Colonic mucosa (tissue), 4 donors: Measurements from ENCODE around the gene SPDYE1. TPM values are rescaled to one million over a fixed set of nuclear protein-coding genes. Genes with fewer than 3 reads are reported as not detected.
A peak's percentile ranks its signal among the peaks of the same experiment; 100 is the strongest.
"Not testable (repeated sequence)": the region's sequence is repeated elsewhere in the genome, so short reads cannot be mapped to it uniquely, and the experiment has no call there.

Experiments used
- DNase-seq: peaks from one replicate; pipeline ENCODE4 v3.0.0-alpha.2; 2020
- H3K27ac ChIP-seq: fragments of 200-600 bp; one replicate; pipeline ENCODE4 v1.8.0; 2021
- H3K27me3 ChIP-seq: fragments of 200-600 bp; one replicate; pipeline ENCODE4 v1.8.0; 2021
- H3K36me3 ChIP-seq: fragments of 200-600 bp; one replicate; pipeline ENCODE4 v1.8.0; 2021
- H3K4me1 ChIP-seq: fragments of 200-600 bp; one replicate; pipeline ENCODE4 v1.8.0; 2021; ENCODE audit warnings: mild to moderate bottlenecking
- H3K4me3 ChIP-seq: fragments of 200-600 bp; one replicate; pipeline ENCODE4 v1.8.0; 2021
- H3K9ac ChIP-seq, 2 donors: one replicate each; pipeline ENCODE4 v1.7.0; 2013; ENCODE audit warnings: control low read depth in 2 of 2, low read depth in 2 of 2, low read length in 2 of 2
- H3K9me3 ChIP-seq: fragments of 200-600 bp; one replicate; pipeline ENCODE4 v1.8.0; 2021
- intact Hi-C: fragments of 100-400 bp; cut with DNase I; formaldehyde crosslinking; loops from one replicate; pipeline ENCODE4 v1.14.1; 2022
- total RNA-seq, 2 donors: library from RNA; stranded (reverse); fragmentation: NEBNext Ultra II Directional in 1 of 2; extraction: Animal tissue kit (Norgen Biotek cat#: 25700) in 1 of 2; gene quantifications; one replicate each; pipeline ENCODE4 v1.2.1, GENCODE V29; 2021
- TF ChIP-seq, protein P1 (sequence below): fragments of 200-600 bp; IDR thresholded peaks from one replicate; pipeline ENCODE4 v1.8.0; 2022; ENCODE audit warnings: antibody characterized with exemption, mild to moderate bottlenecking
- donor health status: healthy.
- donor health status: DM: no; HTN: no; CAD: no.
- donor health status: DM: no; HTN: no; CAD: no.

SPDYE1 gene
- total RNA-seq, 2 donors from 2014 or later, result not detected

DNA sequence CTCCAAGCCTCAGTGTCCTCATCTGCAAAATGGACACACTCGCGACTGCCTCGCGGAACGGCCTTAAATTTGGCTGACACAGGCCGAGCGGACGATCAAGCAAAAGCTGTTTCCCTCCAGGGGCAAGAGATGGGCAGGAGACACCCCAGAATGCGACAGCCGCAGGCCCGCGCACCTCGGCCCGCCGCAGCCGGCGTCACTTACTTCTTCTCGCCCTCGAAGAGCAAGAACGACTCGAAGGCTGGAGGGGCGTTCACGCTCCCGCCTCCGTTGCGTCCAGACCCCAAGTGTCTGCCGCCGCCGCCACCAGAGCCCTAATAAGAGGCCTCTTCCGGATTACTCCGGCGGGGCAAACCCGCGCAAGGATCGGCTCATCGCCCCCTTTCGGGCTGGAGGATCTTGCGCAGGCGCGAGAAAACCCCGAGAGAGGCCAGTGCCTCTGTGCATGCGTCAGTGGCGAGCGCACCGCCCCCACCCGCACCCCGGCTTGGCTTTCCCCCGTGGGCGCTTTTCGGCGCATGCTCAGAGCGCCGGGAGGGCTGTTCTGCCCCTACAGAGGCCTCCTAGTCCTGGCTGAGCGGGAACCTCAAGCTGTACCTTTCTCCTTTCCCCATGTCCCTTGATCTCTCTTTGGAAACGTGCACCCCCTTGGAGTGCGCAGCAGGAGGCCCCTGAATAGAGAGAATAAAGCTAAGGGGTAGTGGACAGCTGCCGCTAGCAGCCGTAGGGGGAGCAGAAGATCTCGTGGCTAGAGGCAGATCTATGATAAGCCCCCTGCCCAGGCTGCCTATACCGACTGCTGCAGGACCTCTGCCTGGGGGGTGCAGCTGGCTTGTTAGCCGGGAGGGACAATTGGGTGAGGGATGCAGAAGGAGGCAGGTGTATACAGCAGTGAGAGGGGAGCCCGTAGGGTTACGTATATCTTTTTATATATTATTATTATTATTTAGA lies 21.4 kb downstream of the SPDYE1 start:
- peak; percentile 98 for DNase-seq
- intact Hi-C loops, result not testable (repeated sequence)
- H3K9ac ChIP-seq, result peak overlapping the region; percentile 58 to 83

DNA sequence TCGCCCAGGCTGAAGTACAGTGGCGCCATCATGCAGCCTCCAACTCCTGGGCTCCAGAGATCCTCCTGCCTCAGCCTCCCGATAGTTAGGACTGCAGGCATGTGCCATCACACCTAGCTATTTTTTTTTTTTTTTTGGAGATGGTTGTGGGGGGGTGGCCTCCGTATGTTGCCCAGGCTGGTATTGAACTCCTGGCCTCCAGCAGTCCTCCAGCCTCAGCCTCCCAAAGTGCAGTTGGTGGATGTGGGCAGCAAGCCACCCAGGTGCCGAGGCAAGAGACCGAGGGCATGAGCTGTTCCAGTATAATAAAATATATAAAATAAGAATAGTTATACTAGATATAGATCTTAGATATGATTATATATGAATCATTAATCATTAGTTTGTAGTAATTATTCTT lies 22.1 kb downstream of the SPDYE1 start:
- H3K4me3 ChIP-seq, H3K27me3 ChIP-seq, H3K36me3 ChIP-seq, H3K9me3 ChIP-seq, H3K27ac ChIP-seq, H3K4me1 ChIP-seq, H3K9ac ChIP-seq, intact Hi-C loops, DNase-seq: not testable (repeated sequence)

More for the DNA sequence above, 21.4 kb downstream of the SPDYE1 start:
- not testable (repeated sequence) for H3K9me3 ChIP-seq, H3K36me3 ChIP-seq, H3K27me3 ChIP-seq, H3K4me1 ChIP-seq
- Histone ChIP-seq H3K27ac (peak overlapping the region; percentile 36), H3K4me3 (peak overlapping the region; percentile 78)
- TF ChIP-seq, protein P1, sequence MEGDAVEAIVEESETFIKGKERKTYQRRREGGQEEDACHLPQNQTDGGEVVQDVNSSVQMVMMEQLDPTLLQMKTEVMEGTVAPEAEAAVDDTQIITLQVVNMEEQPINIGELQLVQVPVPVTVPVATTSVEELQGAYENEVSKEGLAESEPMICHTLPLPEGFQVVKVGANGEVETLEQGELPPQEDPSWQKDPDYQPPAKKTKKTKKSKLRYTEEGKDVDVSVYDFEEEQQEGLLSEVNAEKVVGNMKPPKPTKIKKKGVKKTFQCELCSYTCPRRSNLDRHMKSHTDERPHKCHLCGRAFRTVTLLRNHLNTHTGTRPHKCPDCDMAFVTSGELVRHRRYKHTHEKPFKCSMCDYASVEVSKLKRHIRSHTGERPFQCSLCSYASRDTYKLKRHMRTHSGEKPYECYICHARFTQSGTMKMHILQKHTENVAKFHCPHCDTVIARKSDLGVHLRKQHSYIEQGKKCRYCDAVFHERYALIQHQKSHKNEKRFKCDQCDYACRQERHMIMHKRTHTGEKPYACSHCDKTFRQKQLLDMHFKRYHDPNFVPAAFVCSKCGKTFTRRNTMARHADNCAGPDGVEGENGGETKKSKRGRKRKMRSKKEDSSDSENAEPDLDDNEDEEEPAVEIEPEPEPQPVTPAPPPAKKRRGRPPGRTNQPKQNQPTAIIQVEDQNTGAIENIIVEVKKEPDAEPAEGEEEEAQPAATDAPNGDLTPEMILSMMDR, result peak; percentile 47

DNA sequence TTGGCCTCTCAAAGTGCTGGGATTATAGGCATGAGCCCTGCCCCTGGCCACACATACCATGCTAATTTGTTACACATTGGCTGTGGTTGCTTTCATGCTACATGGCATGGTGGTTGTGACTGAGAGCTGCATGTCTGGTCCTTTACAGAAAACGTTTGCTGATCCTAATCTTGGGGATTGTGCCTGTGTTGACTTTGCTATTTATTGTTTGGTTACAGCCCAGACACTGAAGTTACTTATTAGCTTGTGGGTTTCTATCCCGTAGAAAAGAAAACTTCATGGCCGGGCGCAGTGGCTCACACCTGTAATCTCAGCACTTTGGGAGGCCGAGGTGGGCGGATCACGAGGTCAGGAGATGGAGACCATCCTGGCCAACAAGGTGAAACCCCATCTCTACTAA lies 24.4 kb downstream of the SPDYE1 start:
- H3K27ac ChIP-seq, H3K4me3 ChIP-seq, DNase-seq, H3K9me3 ChIP-seq, intact Hi-C loops, H3K9ac ChIP-seq, H3K27me3 ChIP-seq, H3K4me1 ChIP-seq, H3K36me3 ChIP-seq: not testable (repeated sequence)

DNA sequence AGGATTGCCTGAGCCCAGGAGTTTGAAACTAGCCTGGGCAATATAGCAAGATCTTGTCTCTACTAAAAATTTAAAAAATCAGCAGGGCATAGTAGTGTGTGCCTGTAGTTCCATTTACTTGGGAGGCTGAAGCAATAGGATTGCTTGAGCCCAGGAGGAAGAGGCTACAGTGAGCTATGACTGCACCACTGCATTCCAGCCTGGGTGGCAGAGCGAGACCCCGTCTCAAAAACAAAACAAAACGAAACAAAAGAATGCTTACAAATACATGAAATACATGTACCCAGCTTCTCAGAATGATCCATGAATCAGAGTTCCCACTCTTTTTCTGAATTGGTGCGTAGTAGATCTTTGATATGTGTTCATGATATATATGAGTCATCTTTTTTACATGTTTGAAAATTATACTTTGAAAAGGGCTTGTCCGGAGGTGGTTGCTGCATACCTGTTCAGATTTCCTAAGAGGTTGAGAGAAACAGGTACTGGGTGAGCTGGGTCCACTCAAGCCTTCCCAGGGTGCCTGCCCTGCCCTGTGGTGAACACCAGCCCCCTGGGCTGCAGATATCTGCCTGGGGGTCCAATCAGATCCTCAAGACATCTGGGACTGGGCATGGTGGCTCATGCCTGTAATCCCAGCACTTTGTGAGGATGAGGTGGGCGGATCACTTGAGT lies 25.2 kb downstream of the SPDYE1 start:
- intact Hi-C loops, H3K9ac ChIP-seq, DNase-seq, H3K36me3 ChIP-seq, H3K27me3 ChIP-seq, H3K4me3 ChIP-seq, H3K9me3 ChIP-seq, H3K4me1 ChIP-seq, H3K27ac ChIP-seq: not testable (repeated sequence)

DNA sequence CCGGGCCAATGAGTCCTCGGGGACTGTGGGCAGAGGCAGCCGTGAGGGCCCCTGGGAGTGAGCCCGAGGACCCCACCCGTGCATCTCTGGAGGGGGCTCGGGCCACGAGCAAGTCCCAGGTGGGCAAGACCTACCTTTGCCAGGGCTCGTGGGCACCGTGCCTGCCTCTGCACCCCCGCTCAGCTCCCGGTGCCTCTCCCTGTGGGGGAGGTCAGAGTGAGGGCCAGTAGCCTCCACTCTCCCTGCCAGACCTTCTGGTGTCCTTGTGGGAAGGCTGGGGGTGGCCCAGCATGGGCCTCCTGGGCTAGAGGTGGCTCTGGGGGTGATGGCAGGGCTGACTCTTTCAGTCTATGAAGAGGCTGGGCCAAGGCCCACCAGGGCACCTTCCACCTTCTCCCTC lies 31.7 kb downstream of the SPDYE1 start:
- intact Hi-C loops, H3K36me3 ChIP-seq: not testable (repeated sequence)

DNA sequence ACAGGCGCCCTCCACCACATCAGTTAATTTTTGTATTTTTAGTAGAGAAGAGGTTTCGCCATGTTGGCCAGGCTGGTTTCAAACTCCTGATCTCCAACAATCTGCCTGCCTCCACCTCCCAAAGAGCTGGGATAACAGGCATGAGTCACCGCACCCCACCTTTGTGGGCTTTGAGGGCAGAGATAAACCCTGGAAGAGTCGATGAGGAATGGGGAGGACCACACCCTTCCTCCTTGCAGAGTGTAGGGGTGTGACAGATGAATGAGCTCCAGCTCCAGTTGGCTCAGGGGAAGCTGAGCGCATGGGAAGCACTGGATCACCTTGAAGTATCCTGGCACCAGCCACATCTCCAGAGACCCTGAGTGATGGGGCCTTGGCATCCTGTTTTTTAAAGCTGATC lies 32.3 kb downstream of the SPDYE1 start:
- H3K27ac ChIP-seq, H3K4me3 ChIP-seq, H3K36me3 ChIP-seq, H3K9me3 ChIP-seq, H3K27me3 ChIP-seq, intact Hi-C loops, H3K4me1 ChIP-seq, DNase-seq, H3K9ac ChIP-seq: not testable (repeated sequence)

More for the DNA sequence above, 31.7 kb downstream of the SPDYE1 start:
- not testable (repeated sequence) for H3K27me3 ChIP-seq, H3K4me3 ChIP-seq, H3K9ac ChIP-seq, H3K9me3 ChIP-seq, H3K4me1 ChIP-seq, DNase-seq, H3K27ac ChIP-seq

DNA sequence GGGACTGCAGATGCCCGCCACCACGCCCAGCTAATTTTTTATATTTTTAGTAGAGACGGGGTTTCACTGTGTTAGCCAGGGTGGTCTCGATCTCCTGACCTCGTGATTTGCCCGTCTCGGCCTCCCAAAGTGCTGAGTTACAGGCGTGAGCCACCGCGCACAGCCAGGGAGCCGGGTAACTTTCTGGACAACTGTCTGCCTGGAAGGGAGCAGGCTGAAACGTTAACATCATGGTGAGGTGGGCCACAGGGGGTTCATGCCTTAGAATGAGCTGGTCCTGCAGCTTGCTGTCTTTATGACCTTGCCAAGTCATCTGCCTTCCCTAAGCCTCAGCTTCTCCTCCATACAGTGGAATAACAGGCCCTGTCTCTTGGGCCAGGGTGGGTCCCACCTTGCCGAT lies 33.6 kb downstream of the SPDYE1 start:
- H3K27me3 ChIP-seq, DNase-seq, H3K27ac ChIP-seq, H3K9me3 ChIP-seq, H3K4me1 ChIP-seq, H3K9ac ChIP-seq, H3K4me3 ChIP-seq, intact Hi-C loops, H3K36me3 ChIP-seq: not testable (repeated sequence)

DNA sequence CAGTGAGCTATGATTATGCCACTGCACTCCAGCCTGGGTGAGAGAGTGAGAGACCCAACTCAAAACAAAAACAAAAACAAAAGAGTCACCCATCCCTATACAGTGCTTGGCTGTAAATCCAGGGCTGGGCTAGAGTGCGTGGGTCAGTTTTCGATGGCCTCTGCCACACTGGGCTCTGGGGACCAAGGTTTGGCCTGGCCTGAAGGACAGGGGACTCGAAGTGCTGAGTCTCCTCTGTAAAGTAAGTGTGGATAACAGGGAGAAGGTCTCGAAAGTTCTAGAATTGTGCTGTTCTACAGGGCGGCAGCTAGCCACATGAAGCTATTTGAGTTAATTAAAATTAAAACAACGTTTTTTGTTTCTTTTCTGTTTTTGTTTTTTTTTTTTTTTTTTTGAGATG lies 34.3 kb downstream of the SPDYE1 start:
- H3K27me3 ChIP-seq, DNase-seq, H3K9me3 ChIP-seq, intact Hi-C loops, H3K9ac ChIP-seq, H3K27ac ChIP-seq, H3K4me3 ChIP-seq, H3K4me1 ChIP-seq, H3K36me3 ChIP-seq: not testable (repeated sequence)

DNA sequence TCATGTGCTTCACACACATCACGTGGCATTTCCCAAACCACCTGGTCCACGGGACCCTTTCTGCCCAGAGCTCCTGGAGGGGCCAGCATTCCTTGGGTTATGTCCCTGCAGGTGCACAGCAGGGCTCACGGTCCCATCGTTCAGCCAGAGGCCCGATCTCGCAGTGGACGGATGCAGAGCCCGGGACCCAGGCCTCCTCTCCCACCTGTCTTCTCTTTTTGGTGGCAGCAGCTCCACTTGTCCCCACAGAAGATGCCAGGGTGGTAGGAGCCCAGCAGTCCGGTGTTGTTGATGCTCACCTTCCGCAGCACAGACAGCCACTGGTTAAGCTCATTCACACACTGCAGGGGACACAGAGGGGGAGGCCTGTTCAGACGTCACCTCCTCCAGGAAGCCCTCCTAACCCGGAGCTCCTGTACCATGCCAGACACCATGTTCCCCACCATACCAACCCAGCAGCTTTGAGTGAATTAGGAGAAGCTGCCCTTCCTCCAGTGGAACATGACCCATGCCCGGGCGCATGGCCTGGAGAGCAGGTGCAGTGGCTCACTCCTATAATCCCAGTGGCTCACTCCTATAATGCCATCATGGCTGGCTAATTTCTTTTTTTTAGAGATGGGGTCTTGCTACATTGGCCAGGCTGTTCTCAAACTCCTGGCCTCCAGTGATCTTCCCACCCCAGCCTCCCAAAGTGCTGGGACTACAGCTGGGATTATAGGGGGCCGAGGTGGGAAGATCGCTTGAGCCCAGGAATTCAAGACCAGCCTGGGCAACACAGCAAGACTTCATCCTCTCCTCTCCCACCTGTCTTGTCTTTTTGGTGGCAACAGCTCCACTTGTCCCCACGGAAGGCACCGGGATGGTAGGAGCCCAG lies 36.5 kb downstream of the SPDYE1 start:
- H3K27ac ChIP-seq, H3K9ac ChIP-seq, DNase-seq, H3K4me1 ChIP-seq, intact Hi-C loops, H3K9me3 ChIP-seq, H3K36me3 ChIP-seq, H3K4me3 ChIP-seq, H3K27me3 ChIP-seq: not testable (repeated sequence)

DNA sequence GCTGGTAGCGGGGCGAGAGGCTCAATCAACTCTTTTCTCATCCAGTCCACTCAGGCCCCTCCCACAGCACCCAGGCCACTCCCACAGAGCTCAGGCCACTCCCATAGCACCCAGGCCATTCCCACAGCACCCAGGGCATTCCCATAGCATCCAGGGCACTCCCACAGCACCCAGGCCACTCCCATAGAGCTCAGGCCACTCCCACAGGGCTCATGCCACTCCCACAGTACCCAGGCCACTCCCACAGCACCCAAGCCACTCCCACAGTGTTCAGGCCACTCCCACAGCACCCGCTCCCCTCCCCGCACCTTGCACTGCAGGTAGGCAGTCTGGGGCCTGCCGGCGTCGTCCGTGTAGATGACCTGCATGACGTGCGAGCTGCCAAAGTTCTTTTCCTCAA lies 38.7 kb downstream of the SPDYE1 start:
- H3K9me3 ChIP-seq, H3K36me3 ChIP-seq, H3K27ac ChIP-seq, H3K4me1 ChIP-seq, H3K27me3 ChIP-seq, H3K4me3 ChIP-seq, intact Hi-C loops, H3K9ac ChIP-seq: not testable (repeated sequence)
- DNase-seq, result peak; percentile 83

DNA sequence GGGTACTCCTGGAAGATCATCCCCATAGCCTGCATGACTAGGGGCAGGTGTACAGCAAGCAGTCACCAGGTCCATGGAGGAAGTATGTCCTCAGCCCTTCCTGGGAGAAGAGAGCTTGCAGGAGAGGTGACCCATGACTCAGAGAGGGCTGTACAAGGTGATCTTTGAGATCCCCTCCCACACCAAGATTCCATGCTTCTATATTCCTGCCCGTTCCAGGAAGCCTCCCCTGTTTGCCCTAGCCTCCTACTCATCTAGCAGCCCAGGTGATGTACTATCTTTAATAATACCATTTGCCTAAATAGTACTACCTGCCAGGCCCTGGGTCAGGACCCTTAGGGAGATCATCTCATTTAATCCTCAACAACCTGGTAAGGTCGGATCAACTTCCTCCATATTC lies 40.3 kb downstream of the SPDYE1 start:
- H3K9ac ChIP-seq, H3K27ac ChIP-seq, H3K4me3 ChIP-seq, H3K9me3 ChIP-seq, H3K36me3 ChIP-seq, H3K27me3 ChIP-seq, DNase-seq, intact Hi-C loops, H3K4me1 ChIP-seq: not testable (repeated sequence)

DNA sequence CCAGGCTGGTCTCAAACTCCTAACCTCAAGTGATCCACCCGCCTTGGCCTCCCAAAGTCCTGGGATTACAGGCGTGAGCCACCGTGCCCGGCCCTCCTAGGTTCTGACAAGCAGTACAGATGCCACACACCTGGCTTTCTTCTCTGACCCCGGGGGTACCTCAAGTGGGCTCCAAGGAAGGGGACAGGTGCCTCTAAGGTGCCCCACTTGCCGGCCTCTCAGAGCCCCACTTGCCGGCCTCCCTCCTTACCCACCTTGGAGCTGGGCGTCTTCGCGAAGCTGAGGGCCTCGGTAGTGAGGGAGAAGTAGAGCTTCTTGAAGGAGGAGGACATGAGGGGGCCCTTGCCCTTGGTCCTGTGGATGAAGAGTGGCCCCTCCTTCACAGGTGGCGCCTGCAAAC lies 40.9 kb downstream of the SPDYE1 start:
- H3K9me3 ChIP-seq, H3K9ac ChIP-seq, H3K27me3 ChIP-seq, intact Hi-C loops, H3K27ac ChIP-seq, H3K4me1 ChIP-seq, H3K4me3 ChIP-seq, H3K36me3 ChIP-seq, DNase-seq: not testable (repeated sequence)
